SU-DHL-6 (cell line): Measurements from ENCODE around the gene LRP1B.

Experiments
- CTCF ChIP-seq: fragments of 200-600 bp; sonication (generic); IDR thresholded peaks from one replicate; pipeline ENCODE4 v1.5.1; 2017; ENCODE audit warnings: antibody characterized with exemption, mild to moderate bottlenecking, low read length, moderate library complexity; ENCODE audit not compliant: insufficient read depth, poor library complexity, severe bottlenecking
- EZH2phosphoT487 ChIP-seq: fragments of 200-600 bp; sonication (generic), shearing (Covaris generic); conservative IDR thresholded peaks from 2 replicates; pipeline ENCODE4 v1.6.1; 2018; ENCODE audit warnings: mild to moderate bottlenecking, antibody characterized with exemption, low read length, moderate library complexity, mixed read lengths

GRCh38 chr2:141586985-141587384, 543.8 kb downstream of the LRP1B start:
- no peak for TF ChIP-seq CTCF
- no peak for TF ChIP-seq EZH2phosphoT487
